Testis (tissue), 2 donors: Measurements from ENCODE around the gene KRTAP9-7.
"Not testable (repeated sequence)": the region's sequence is repeated elsewhere in the genome, so short reads cannot be mapped to it uniquely, and the experiment has no call there.

Source experiments
- POLR2A ChIP-seq: fragments of 450-650 bp; IDR thresholded peaks from one replicate; pipeline ENCODE4 v1.6.1; 2017; ENCODE audit warnings: antibody characterized with exemption, mild to moderate bottlenecking, moderate library complexity
- TF ChIP-seq, protein P1 (sequence below), 3 experiments: fragments of 450-650 bp in 2 of 3; fragments of 200-600 bp in 1 of 3; sonication (generic) in 1 of 3; IDR thresholded peaks; one replicate each; pipeline ENCODE4 v1.5.1; 2016 to 2019; ENCODE audit warnings: antibody characterized with exemption in 3 of 3, mild to moderate bottlenecking in 2 of 3, moderate library complexity in 1 of 3

DNA sequence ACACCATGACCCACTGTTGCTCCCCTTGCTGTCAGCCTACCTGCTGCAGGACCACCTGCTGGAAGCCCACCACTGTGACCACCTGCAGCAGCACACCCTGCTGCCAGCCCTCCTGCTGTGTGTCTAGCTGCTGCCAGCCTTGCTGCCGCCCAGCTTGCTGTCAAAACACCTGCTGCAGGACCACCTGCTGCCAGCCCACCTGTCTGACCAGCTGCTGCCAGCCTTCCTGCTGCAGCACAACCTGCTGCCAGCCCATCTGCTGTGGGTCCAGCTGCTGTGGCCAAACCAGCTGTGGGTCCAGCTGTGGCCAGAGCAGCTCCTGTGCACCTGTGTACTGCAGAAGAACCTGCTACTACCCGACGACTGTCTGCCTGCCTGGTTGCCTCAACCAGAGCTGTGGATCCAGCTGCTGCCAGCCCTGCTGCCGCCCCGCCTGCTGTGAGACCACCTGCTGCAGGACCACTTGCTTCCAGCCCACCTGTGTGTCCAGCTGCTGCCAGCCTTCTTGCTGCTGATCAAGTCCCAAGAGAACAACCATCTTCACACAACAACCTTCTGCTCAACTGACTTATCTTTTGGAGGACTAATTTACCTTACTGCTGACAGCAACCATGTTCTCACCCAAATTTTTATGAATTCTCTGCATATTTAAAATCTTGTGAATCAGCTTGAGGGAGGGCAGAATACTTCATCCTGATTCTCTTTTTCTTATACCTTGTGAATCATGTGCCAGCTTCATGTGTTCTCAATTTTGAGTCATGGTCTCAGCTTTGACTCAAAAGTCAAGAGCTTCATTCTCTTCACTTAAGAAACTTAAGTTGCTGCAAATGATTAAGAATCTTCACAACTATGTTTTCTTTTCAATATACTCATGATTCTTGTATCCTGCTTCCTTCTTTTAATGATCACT lies 19.9 kb upstream of the KRTAP9-7 start, which contains the start of gene KRTAP9-9:
- TF ChIP-seq POLR2A, result not testable (repeated sequence)
- TF ChIP-seq, protein P1, sequence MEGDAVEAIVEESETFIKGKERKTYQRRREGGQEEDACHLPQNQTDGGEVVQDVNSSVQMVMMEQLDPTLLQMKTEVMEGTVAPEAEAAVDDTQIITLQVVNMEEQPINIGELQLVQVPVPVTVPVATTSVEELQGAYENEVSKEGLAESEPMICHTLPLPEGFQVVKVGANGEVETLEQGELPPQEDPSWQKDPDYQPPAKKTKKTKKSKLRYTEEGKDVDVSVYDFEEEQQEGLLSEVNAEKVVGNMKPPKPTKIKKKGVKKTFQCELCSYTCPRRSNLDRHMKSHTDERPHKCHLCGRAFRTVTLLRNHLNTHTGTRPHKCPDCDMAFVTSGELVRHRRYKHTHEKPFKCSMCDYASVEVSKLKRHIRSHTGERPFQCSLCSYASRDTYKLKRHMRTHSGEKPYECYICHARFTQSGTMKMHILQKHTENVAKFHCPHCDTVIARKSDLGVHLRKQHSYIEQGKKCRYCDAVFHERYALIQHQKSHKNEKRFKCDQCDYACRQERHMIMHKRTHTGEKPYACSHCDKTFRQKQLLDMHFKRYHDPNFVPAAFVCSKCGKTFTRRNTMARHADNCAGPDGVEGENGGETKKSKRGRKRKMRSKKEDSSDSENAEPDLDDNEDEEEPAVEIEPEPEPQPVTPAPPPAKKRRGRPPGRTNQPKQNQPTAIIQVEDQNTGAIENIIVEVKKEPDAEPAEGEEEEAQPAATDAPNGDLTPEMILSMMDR (IDR thresholded peaks at IDR 0.05), result not testable (repeated sequence)
